ENCODE data around the gene JAKMIP1. TPM values are rescaled to one million over a fixed set of nuclear protein-coding genes. Genes with fewer than 3 reads are reported as not detected.

Gene JAKMIP1
- total RNA-seq, 1 experiment from 2014 or later, result not detected

GRCh38 chr4:6012200-6012599 lies 188.1 kb downstream of the JAKMIP1 start:
- H3K9me2 ChIP-seq (ENCODE audit: insufficient read depth), result no peaks in the 10 kb centered on the region
- no peak overlapping the region for H3K4me2 ChIP-seq (ENCODE audit: low read length)
- no peak for DNase-seq (ENCODE audit: low read depth, low spot score)
- ATAC-seq, result no peak
- no peaks in the 10 kb centered on the region for H3K79me2 ChIP-seq (ENCODE audit: insufficient read depth, low read length)
- CTCF ChIA-PET, result interaction anchor here (0.9 to 2.4 kb wide), 3 partner anchors 8 to 319 kb away, joined by 3 to 12 read pairs (median 6); no protein-coding TSS in a partner anchor
- BruUV-seq (replicated peaks), result no TSS peak
- H2AFZ ChIP-seq (ENCODE audit: low read depth, low read length, poor library complexity, severe bottlenecking), result no peak overlapping the region
- H3K4me1 ChIP-seq (ENCODE audit: control insufficient read depth in 1 of 2, insufficient read depth in 2 of 2, low read length in 2 of 2), result no peaks in the 10 kb centered on the region
- H3K9ac ChIP-seq (ENCODE audit: low read length), result no peak overlapping the region
- no peaks in the 10 kb centered on the region for H3K36me3 ChIP-seq (ENCODE audit: control insufficient read depth in 1 of 2, insufficient read depth in 2 of 2, low read length in 2 of 2)
- 0 out of 2 replicates have a peak, but pooled peaks cover 5% of the 10 kb centered on the region for H3K27me3 ChIP-seq (ENCODE audit: insufficient read depth, low read length)
- no peak for TF ChIP-seq RAD21 (IDR thresholded peaks at IDR 0.05; ENCODE audit: low read depth)
- TF ChIP-seq CBX3 (IDR thresholded peaks at IDR 0.05; ENCODE audit: low read depth), result no peak
- no peak for TF ChIP-seq CTCF (IDR thresholded peaks at IDR 0.05 in 2 of 3, conservative IDR thresholded peaks at IDR 0.05 in 1 of 3; ENCODE audit: borderline replicate concordance in 1 of 3, insufficient read depth in 1 of 3, low read depth in 2 of 3, low read length in 2 of 3)
- no peak for TF ChIP-seq ZNF274 (IDR thresholded peaks at IDR 0.05; ENCODE audit: low read depth, low read length)
- no peak for TF ChIP-seq MAX (IDR thresholded peaks at IDR 0.05)
- TF ChIP-seq SRF (IDR thresholded peaks at IDR 0.05; ENCODE audit: low read depth), result no peak
- TF ChIP-seq JUND (IDR thresholded peaks at IDR 0.05), result no peak
- TF ChIP-seq ZFX (IDR thresholded peaks at IDR 0.05), result no peak
- no peak for TF ChIP-seq FOSL1 (IDR thresholded peaks at IDR 0.05; ENCODE audit: low read depth)
- no peak for TF ChIP-seq ELF1 (IDR thresholded peaks at IDR 0.05; ENCODE audit: borderline replicate concordance, low read depth)
- no peak for TF ChIP-seq POLR2AphosphoS5 (IDR thresholded peaks at IDR 0.05; ENCODE audit: low read depth, low read length)
- no peak for TF ChIP-seq POLR2A (IDR thresholded peaks at IDR 0.05; ENCODE audit: borderline replicate concordance, extremely low read depth, insufficient read depth, insufficient read length)
- TF ChIP-seq CEBPB (IDR thresholded peaks at IDR 0.05; ENCODE audit: low read depth), result no peak
- TF ChIP-seq SIN3A (IDR thresholded peaks at IDR 0.05; ENCODE audit: low read depth), result no peak
- no peak for TF ChIP-seq EZH2phosphoT487 (IDR thresholded peaks at IDR 0.05; ENCODE audit: borderline replicate concordance)
- TF ChIP-seq ATF3 (IDR thresholded peaks at IDR 0.05), result no peak
- TF ChIP-seq EZH2 (IDR thresholded peaks at IDR 0.05), result no peak
- TF ChIP-seq TCF7L2 (IDR thresholded peaks at IDR 0.05; ENCODE audit: borderline replicate concordance, extremely low read depth, insufficient read depth, insufficient read length), result no peak
- no peak for TF ChIP-seq ZBTB33 (IDR thresholded peaks at IDR 0.05; ENCODE audit: extremely low read depth, insufficient replicate concordance, low read length)
- intact Hi-C loops (cut with micrococcal nuclease), result no loop called here
- H3K9me3 ChIP-seq (ENCODE audit: control insufficient read depth in 1 of 2, insufficient read depth in 1 of 2, low read depth in 1 of 2, low read length in 2 of 2), result no peaks in the 10 kb centered on the region
- RAD21 ChIA-PET (ENCODE audit: low non-redundant PET in 1 of 2, low total read pairs in 2 of 2, uncharacterized antibody in 2 of 2, unreplicated experiment in 2 of 2), result no interaction called here
- no peaks in the 10 kb centered on the region for H4K20me1 ChIP-seq (ENCODE audit: insufficient read depth)
- H3K4me3 ChIP-seq (replicated peaks in 1 of 2; ENCODE audit: low read depth in 1 of 2, low read length in 2 of 2), result no peak overlapping the region
- H3K27ac ChIP-seq (ENCODE audit: low read depth, low read length), result no peak overlapping the region
- POLR2A ChIA-PET, result no interaction called here
